ENCODE data around the gene NRXN3.

GRCh38 chr14:79608446-79608845 is 1438.3 kb downstream of the NRXN3 start:
- TF ChIP-seq, protein P1, sequence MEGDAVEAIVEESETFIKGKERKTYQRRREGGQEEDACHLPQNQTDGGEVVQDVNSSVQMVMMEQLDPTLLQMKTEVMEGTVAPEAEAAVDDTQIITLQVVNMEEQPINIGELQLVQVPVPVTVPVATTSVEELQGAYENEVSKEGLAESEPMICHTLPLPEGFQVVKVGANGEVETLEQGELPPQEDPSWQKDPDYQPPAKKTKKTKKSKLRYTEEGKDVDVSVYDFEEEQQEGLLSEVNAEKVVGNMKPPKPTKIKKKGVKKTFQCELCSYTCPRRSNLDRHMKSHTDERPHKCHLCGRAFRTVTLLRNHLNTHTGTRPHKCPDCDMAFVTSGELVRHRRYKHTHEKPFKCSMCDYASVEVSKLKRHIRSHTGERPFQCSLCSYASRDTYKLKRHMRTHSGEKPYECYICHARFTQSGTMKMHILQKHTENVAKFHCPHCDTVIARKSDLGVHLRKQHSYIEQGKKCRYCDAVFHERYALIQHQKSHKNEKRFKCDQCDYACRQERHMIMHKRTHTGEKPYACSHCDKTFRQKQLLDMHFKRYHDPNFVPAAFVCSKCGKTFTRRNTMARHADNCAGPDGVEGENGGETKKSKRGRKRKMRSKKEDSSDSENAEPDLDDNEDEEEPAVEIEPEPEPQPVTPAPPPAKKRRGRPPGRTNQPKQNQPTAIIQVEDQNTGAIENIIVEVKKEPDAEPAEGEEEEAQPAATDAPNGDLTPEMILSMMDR (IDR thresholded peaks at IDR 0.05; ENCODE audit: insufficient read depth, low read length, poor library complexity, severe bottlenecking): no peak
- no peak for TF ChIP-seq EZH2phosphoT487 (conservative IDR thresholded peaks at IDR 0.05; ENCODE audit: low read length)
